CD4-positive, alpha-beta T cell (primary cell): ENCODE results near the gene ATAD3B. TPM values are rescaled to one million over a fixed set of nuclear protein-coding genes. Genes with fewer than 3 reads are reported as not detected.
A peak's percentile ranks its signal among the peaks of the same experiment; 100 is the strongest.
"Not testable (repeated sequence)": the region's sequence is repeated elsewhere in the genome, so short reads cannot be mapped to it uniquely, and the experiment has no call there.

Source experiments
- ATAC-seq: fragments of 200-7000 bp; cut with Tn5 transposase; one replicate; pipeline ENCODE4 v1.10.0; 2022; ENCODE audit warnings: mild to moderate bottlenecking; ENCODE audit not compliant: poor library complexity
- CTCF ChIA-PET: fragments of 350-600 bp; sonication (Branson Sonifier 250); formaldehyde crosslinking; loops from one replicate; lab custom pipeline; 2021; ENCODE audit warnings: antibody characterized with exemption, inconsistent platforms; lab: Charles Lee
- POLR2A ChIA-PET: fragments of 350-600 bp; sonication (Branson Sonifier 250); formaldehyde crosslinking; loops from one replicate; lab custom pipeline; 2021; ENCODE audit warnings: antibody characterized with exemption, inconsistent platforms; lab: Charles Lee
- DNase-seq, 14 experiments: peaks; one replicate each; pipeline ENCODE4 v3.0.0-alpha.2; 2013 to 2020; ENCODE audit warnings: mixed read lengths in 2 of 14
- H3K27ac ChIP-seq, 2 donors: one replicate each; pipeline versions ENCODE4 v1.5.1 to v1.7.0; 2013; ENCODE audit warnings: low read length in 2 of 2, low read depth in 1 of 2, mild to moderate bottlenecking in 1 of 2
- H3K27me3 ChIP-seq, 2 experiments: 1 replicate in 1 of 2; 2 replicates in 1 of 2; pipeline versions ENCODE4 v1.6.1 to v1.7.0; 2013; ENCODE audit warnings: low read length in 2 of 2, control low read depth in 1 of 2, mild to moderate bottlenecking in 1 of 2, moderate library complexity in 1 of 2; ENCODE audit not compliant: insufficient read depth in 2 of 2, control insufficient read depth in 1 of 2
- H3K36me3 ChIP-seq: one replicate; pipeline ENCODE4 v1.6.1; 2013; ENCODE audit warnings: low read length, control low read depth; ENCODE audit not compliant: insufficient read depth
- H3K4me1 ChIP-seq: one replicate; pipeline ENCODE4 v1.6.1; 2013; ENCODE audit warnings: low read length, control low read depth; ENCODE audit not compliant: insufficient read depth
- H3K4me3 ChIP-seq: one replicate; pipeline ENCODE4 v1.5.1; 2013; ENCODE audit warnings: mild to moderate bottlenecking, low read length, moderate library complexity
- H3K9me3 ChIP-seq, 2 experiments: 1 replicate in 1 of 2; 2 replicates in 1 of 2; pipeline versions ENCODE4 v1.6.1 to v1.7.0; 2013; ENCODE audit warnings: low read length in 2 of 2, mild to moderate bottlenecking in 2 of 2, control low read depth in 1 of 2, moderate library complexity in 1 of 2; ENCODE audit not compliant: control insufficient read depth in 1 of 2, insufficient read depth in 1 of 2
- H3K27ac Mint-ChIP-seq: one replicate; pipeline ENCODE4 v1.8.0; 2020; ENCODE audit warnings: mixed read lengths
- H3K27me3 Mint-ChIP-seq: one replicate; pipeline ENCODE4 v1.8.0; 2021; ENCODE audit warnings: mixed read lengths
- H3K36me3 Mint-ChIP-seq: one replicate; pipeline ENCODE4 v1.8.0; 2021; ENCODE audit warnings: low read depth, mixed read lengths
- H3K4me1 Mint-ChIP-seq: one replicate; pipeline ENCODE4 v1.8.0; 2021; ENCODE audit warnings: low read depth, mixed read lengths
- H3K4me3 Mint-ChIP-seq: one replicate; pipeline ENCODE4 v1.8.0; 2020; ENCODE audit warnings: mild to moderate bottlenecking, mixed read lengths
- H3K9me3 Mint-ChIP-seq: one replicate; pipeline ENCODE4 v1.8.0; 2020; ENCODE audit warnings: mixed read lengths
- intact Hi-C, 2 experiments: fragments of 100-400 bp; cut with DNase I in 1 of 2; cut with micrococcal nuclease in 1 of 2; formaldehyde crosslinking; loops; one replicate each; pipeline versions ENCODE4 v1.15.1 to v1.9.0; 2023 to 2025; cut with DNase I, micrococcal nuclease
- total RNA-seq, 174 experiments: library from RNA in 2 of 174; stranded (reverse) in 2 of 174; gene quantifications; one replicate each; pipeline ENCODE4 v1.2.3 and lab custom pipeline; 2021 to 2026
- TF ChIP-seq, protein P1 (sequence below): fragments of 200-600 bp; IDR thresholded peaks from one replicate; pipeline ENCODE4 v1.8.0; 2022; ENCODE audit warnings: antibody characterized with exemption, mild to moderate bottlenecking

Gene ATAD3B
- total RNA-seq, 2 experiments from 2014 or later, result 44.3 to 49.1 TPM

- H3K27ac Mint-ChIP-seq, result no peak overlapping the region
- H3K9me3 Mint-ChIP-seq, result no peaks in the 10 kb centered on the region
- Histone ChIP-seq H3K36me3 (no peaks in the 10 kb centered on the region), H3K4me3 (no peak overlapping the region), H3K27ac (no peak overlapping the region), H3K9me3 (no peaks in the 10 kb centered on the region), H3K27me3 (peaks cover 31 to 33% of the 10 kb centered on the region in 2 experiments), H3K4me1 (no peaks in the 10 kb centered on the region)
- ATAC-seq (peak; percentile 39), DNase-seq (peak in 2 of 14 experiments; percentile 32 to 64)
- H3K27me3 Mint-ChIP-seq, result peaks cover 47% of the 10 kb centered on the region
- TF ChIP-seq, protein P1, sequence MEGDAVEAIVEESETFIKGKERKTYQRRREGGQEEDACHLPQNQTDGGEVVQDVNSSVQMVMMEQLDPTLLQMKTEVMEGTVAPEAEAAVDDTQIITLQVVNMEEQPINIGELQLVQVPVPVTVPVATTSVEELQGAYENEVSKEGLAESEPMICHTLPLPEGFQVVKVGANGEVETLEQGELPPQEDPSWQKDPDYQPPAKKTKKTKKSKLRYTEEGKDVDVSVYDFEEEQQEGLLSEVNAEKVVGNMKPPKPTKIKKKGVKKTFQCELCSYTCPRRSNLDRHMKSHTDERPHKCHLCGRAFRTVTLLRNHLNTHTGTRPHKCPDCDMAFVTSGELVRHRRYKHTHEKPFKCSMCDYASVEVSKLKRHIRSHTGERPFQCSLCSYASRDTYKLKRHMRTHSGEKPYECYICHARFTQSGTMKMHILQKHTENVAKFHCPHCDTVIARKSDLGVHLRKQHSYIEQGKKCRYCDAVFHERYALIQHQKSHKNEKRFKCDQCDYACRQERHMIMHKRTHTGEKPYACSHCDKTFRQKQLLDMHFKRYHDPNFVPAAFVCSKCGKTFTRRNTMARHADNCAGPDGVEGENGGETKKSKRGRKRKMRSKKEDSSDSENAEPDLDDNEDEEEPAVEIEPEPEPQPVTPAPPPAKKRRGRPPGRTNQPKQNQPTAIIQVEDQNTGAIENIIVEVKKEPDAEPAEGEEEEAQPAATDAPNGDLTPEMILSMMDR, result no peak
- POLR2A ChIA-PET, result no interaction called here
- no peaks in the 10 kb centered on the region for H3K36me3 Mint-ChIP-seq
- no peak overlapping the region for H3K4me3 Mint-ChIP-seq
- CTCF ChIA-PET, result no interaction called here
- intact Hi-C loops, result no loop called here
- H3K4me1 Mint-ChIP-seq, result no peaks in the 10 kb centered on the region
Measured at GRCh38 chr1:1427106-1427819, 44.3 kb upstream of the ATAD3B start.

GRCh38 chr1:1427820-1428148, 43.8 kb upstream of the ATAD3B start:
- H3K4me1 Mint-ChIP-seq, result no peaks in the 10 kb centered on the region
- no peak overlapping the region for H3K27ac Mint-ChIP-seq
- Histone ChIP-seq H3K4me3 (no peak overlapping the region), H3K36me3 (no peaks in the 10 kb centered on the region), H3K9me3 (no peaks in the 10 kb centered on the region), H3K27me3 (peaks cover 29 to 32% of the 10 kb centered on the region in 2 experiments), H3K4me1 (no peaks in the 10 kb centered on the region), H3K27ac (no peak overlapping the region)
- ATAC-seq (no peak), DNase-seq (no peak)
- no peak overlapping the region for H3K4me3 Mint-ChIP-seq
- H3K36me3 Mint-ChIP-seq, result no peaks in the 10 kb centered on the region
- POLR2A ChIA-PET, result no interaction called here
- H3K27me3 Mint-ChIP-seq, result peaks cover 41% of the 10 kb centered on the region
- intact Hi-C loops, result no loop called here
- no peaks in the 10 kb centered on the region for H3K9me3 Mint-ChIP-seq
- TF ChIP-seq, protein P1, result no peak
- CTCF ChIA-PET, result no interaction called here

DNA sequence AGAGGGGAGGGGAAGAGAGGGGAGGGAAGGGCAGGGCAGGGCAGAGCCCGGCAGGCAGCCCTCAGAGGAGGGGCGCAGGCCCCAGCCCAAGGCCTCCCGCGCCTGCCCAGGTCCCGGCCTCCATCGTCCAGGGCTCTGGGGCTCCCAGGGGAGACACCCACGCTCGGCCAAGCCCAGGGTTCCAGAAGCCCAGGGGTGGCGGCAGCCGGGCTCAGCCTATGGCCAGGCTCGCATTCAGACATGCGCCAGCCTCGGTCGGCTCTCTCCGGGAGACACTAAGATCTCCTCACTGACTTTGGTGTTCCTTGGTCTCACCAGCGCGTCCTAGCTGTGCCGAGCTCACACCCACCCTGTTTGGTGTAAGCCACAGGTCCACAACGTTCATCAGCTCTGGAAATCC, 43.4 kb upstream of the ATAD3B start:
- Mint-ChIP-seq H3K4me3 (peak overlapping the region; percentile 5), H3K4me1 (no peaks in the 10 kb centered on the region), H3K27me3 (peaks cover 38% of the 10 kb centered on the region), H3K9me3 (no peaks in the 10 kb centered on the region), H3K36me3 (no peaks in the 10 kb centered on the region), H3K27ac (no peak overlapping the region)
- Histone ChIP-seq H3K9me3 (no peaks in the 10 kb centered on the region), H3K4me1 (no peaks in the 10 kb centered on the region), H3K36me3 (no peaks in the 10 kb centered on the region), H3K27me3 (peaks cover 31% of the 10 kb centered on the region in 2 experiments), H3K4me3 (no peak overlapping the region), H3K27ac (no peak overlapping the region)
- ATAC-seq, result no peak
- TF ChIP-seq, protein P1, result no peak
- POLR2A ChIA-PET, result no interaction called here
- CTCF ChIA-PET, result no interaction called here
- peak in 1 of 14 experiments; percentile 24 for DNase-seq
- intact Hi-C loops, result no loop called here

DNA sequence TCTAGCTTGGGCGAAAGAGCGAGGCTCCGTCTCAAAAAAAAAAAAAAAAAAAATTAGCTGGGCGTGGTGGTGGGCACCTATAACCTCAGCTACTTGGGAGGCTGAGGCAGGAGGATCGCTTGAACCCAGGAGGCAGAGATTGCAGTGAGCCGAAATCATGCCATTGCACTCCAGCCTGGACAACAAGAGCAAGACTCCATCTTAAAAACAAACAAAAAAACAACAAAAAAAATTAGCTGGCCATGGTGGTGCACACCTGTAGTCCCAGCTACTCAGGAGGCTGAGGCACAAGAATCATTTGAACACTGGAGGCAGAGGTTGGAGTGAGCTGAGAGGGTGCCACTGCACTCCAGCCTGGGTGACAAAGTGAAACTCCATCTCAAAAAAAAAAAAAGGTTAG, 42.6 kb upstream of the ATAD3B start:
- ATAC-seq, H3K4me3 ChIP-seq, intact Hi-C loops, H3K9me3 ChIP-seq, H3K4me3 Mint-ChIP-seq, POLR2A ChIA-PET, H3K27ac ChIP-seq, H3K36me3 ChIP-seq, H3K36me3 Mint-ChIP-seq, CTCF ChIA-PET, H3K4me1 ChIP-seq, H3K9me3 Mint-ChIP-seq, H3K4me1 Mint-ChIP-seq, H3K27ac Mint-ChIP-seq, DNase-seq: not testable (repeated sequence)
- peaks cover 36 to 39% of the 10 kb centered on the region in 2 experiments for H3K27me3 ChIP-seq
- H3K27me3 Mint-ChIP-seq, result peaks cover 36% of the 10 kb centered on the region
